Measurements from ENCODE around the gene TUBA1A. TPM values are rescaled to one million over a fixed set of nuclear protein-coding genes. Genes with fewer than 3 reads are reported as not detected.

Gene TUBA1A
- total RNA-seq, 1 experiment from 2014 or later: 24.1 TPM

GRCh38 chr12:49198431-49199155 lies 9.7 kb upstream of the TUBA1A start:
- Histone ChIP-seq H2AFZ (ENCODE audit: low read depth, low read length, poor library complexity, severe bottlenecking) (no peak overlapping the region), H3K9me2 (ENCODE audit: insufficient read depth) (no peaks in the 10 kb centered on the region), H3K9ac (ENCODE audit: low read length) (no peak overlapping the region), H3K27ac (ENCODE audit: low read depth, low read length) (no peak overlapping the region), H4K20me1 (ENCODE audit: insufficient read depth) (no peaks in the 10 kb centered on the region), H3K4me3 (replicated peaks in 1 of 2; ENCODE audit: low read depth in 1 of 2, low read length in 2 of 2) (no peak overlapping the region), H3K36me3 (ENCODE audit: control insufficient read depth in 1 of 2, insufficient read depth in 2 of 2, low read length in 2 of 2) (no peaks in the 10 kb centered on the region), H3K4me2 (ENCODE audit: low read length) (peak overlapping the region; percentile 22; the same call in 1 of the 2 replicates), H3K27me3 (ENCODE audit: insufficient read depth, low read length) (no peaks in the 10 kb centered on the region), H3K9me3 (ENCODE audit: control insufficient read depth in 1 of 2, insufficient read depth in 1 of 2, low read depth in 1 of 2, low read length in 2 of 2) (no peaks in the 10 kb centered on the region), H3K4me1 (ENCODE audit: control insufficient read depth in 1 of 2, insufficient read depth in 2 of 2, low read length in 2 of 2) (peaks cover 16 to 29% of the 10 kb centered on the region in 2 experiments), H3K79me2 (ENCODE audit: insufficient read depth, low read length) (no peaks in the 10 kb centered on the region)
- intact Hi-C loops (cut with micrococcal nuclease): no loop called here
- ChIA-PET POLR2A (interaction anchor here (0.6 to 1.3 kb wide), 2 partner anchors 9 to 10 kb away, joined by 3 read pairs; partner anchors contain the start of gene TUBA1A), RAD21 (ENCODE audit: low non-redundant PET in 1 of 2, low total read pairs in 2 of 2, uncharacterized antibody in 2 of 2, unreplicated experiment in 2 of 2) (no interaction called here), CTCF (no interaction called here)
- BruUV-seq (replicated peaks): no TSS peak
- DNase-seq (ENCODE audit: low read depth, low spot score) (no peak), ATAC-seq (no peak)
- TF ChIP-seq SIN3A (IDR thresholded peaks at IDR 0.05; ENCODE audit: low read depth): no peak
- no peak for TF ChIP-seq YY1 (IDR thresholded peaks at IDR 0.05; ENCODE audit: extremely low read depth, insufficient replicate concordance, low read depth, low read length)
- no peak for TF ChIP-seq CBX3 (IDR thresholded peaks at IDR 0.05; ENCODE audit: low read depth)
- no peak for TF ChIP-seq MAX (IDR thresholded peaks at IDR 0.05)
- TF ChIP-seq RAD21 (IDR thresholded peaks at IDR 0.05; ENCODE audit: low read depth): no peak
- TF ChIP-seq CEBPB (IDR thresholded peaks at IDR 0.05; ENCODE audit: low read depth): no peak
- no peak for TF ChIP-seq ZBTB33 (IDR thresholded peaks at IDR 0.05; ENCODE audit: extremely low read depth, insufficient replicate concordance, low read length)
- no peak for TF ChIP-seq ATF3 (IDR thresholded peaks at IDR 0.05)
- no peak for TF ChIP-seq EZH2phosphoT487 (IDR thresholded peaks at IDR 0.05; ENCODE audit: borderline replicate concordance)
- TF ChIP-seq TCF7L2 (IDR thresholded peaks at IDR 0.05; ENCODE audit: borderline replicate concordance, extremely low read depth, insufficient read depth, insufficient read length): no peak
- no peak for TF ChIP-seq POLR2A (IDR thresholded peaks at IDR 0.05; ENCODE audit: borderline replicate concordance, extremely low read depth, insufficient read depth, insufficient read length)
- TF ChIP-seq SP1 (IDR thresholded peaks at IDR 0.05; ENCODE audit: low read depth): no peak
- TF ChIP-seq CTCF (IDR thresholded peaks at IDR 0.05 in 2 of 3, conservative IDR thresholded peaks at IDR 0.05 in 1 of 3; ENCODE audit: borderline replicate concordance in 1 of 3, insufficient read depth in 1 of 3, low read depth in 2 of 3, low read length in 2 of 3): no peak
- TF ChIP-seq EGR1 (IDR thresholded peaks at IDR 0.05; ENCODE audit: low read depth): no peak
- TF ChIP-seq FOSL1 (IDR thresholded peaks at IDR 0.05; ENCODE audit: low read depth): no peak
- TF ChIP-seq POLR2AphosphoS5 (IDR thresholded peaks at IDR 0.05; ENCODE audit: low read depth, low read length): no peak
- no peak for TF ChIP-seq REST (IDR thresholded peaks at IDR 0.05; ENCODE audit: low read depth)
- TF ChIP-seq ZNF274 (IDR thresholded peaks at IDR 0.05; ENCODE audit: low read depth, low read length): no peak

Measured in HCT116 (cell line).